Kidney (tissue), 14 donors: ENCODE results near the gene CKAP5. TPM values are rescaled to one million over a fixed set of nuclear protein-coding genes. Genes with fewer than 3 reads are reported as not detected.

Source experiments
- DNase-seq, 5 donors: peaks; one replicate each; pipeline ENCODE4 v3.0.0-alpha.2; 2013 to 2020
- FAIRE-seq: peaks from 2 replicates; lab custom pipeline; 2012; peaks lifted over from hg19 to GRCh38; lab: Jason Lieb, UNC
- H3K27ac ChIP-seq, 2 donors: one replicate each; pipeline ENCODE4 v1.7.0; 2013; ENCODE audit warnings: low read depth in 2 of 2, low read length in 2 of 2, inconsistent platforms in 1 of 2
- H3K27me3 ChIP-seq: one replicate; pipeline ENCODE4 v1.7.1; 2013; ENCODE audit warnings: low read length, inconsistent platforms; ENCODE audit not compliant: control insufficient read depth, insufficient read depth
- H3K36me3 ChIP-seq, 3 donors: one replicate each; pipeline versions ENCODE4 v1.7.0 to v1.7.1; 2013; ENCODE audit warnings: low read length in 3 of 3, control low read depth in 1 of 3, inconsistent platforms in 1 of 3; ENCODE audit not compliant: insufficient read depth in 3 of 3, control insufficient read depth in 2 of 3
- H3K4me1 ChIP-seq, 3 donors: one replicate each; pipeline versions ENCODE4 v1.7.0 to v1.7.1; 2013; ENCODE audit warnings: low read length in 3 of 3, inconsistent platforms in 1 of 3, low read depth in 1 of 3; ENCODE audit not compliant: control insufficient read depth in 2 of 3, insufficient read depth in 2 of 3
- H3K4me3 ChIP-seq, 3 donors: one replicate each; pipeline versions ENCODE4 v1.7.0 to v1.8.1; 2013; ENCODE audit warnings: low read length in 3 of 3, control low read depth in 1 of 3, inconsistent platforms in 1 of 3
- H3K9ac ChIP-seq, 3 donors: one replicate each; pipeline versions ENCODE4 v1.7.0 to v1.7.1; 2013; ENCODE audit warnings: low read length in 3 of 3, control low read depth in 1 of 3, inconsistent platforms in 1 of 3
- H3K9me3 ChIP-seq, 3 donors: one replicate each; pipeline versions ENCODE4 v1.7.0 to v1.7.1; 2013; ENCODE audit warnings: low read length in 3 of 3, control low read depth in 1 of 3, inconsistent platforms in 1 of 3; ENCODE audit not compliant: control insufficient read depth in 2 of 3, insufficient read depth in 1 of 3
- CTCF ChIP-seq: IDR thresholded peaks from 3 replicates; pipeline ENCODE4 v1.5.1; 2012; ENCODE audit warnings: mild to moderate bottlenecking, moderate library complexity, borderline replicate concordance; ENCODE audit not compliant: insufficient read depth; ENCODE audit errors: extremely low read depth
- intact Hi-C: fragments of 100-400 bp; cut with DNase I; formaldehyde crosslinking; loops from one replicate; pipeline ENCODE4 v1.11.1; 2022
- polyA plus RNA-seq: library from polyadenylated mRNA; stranded (reverse); fragments of 350-450 nt; fragmentation: Illumina TruSeq; extraction: RNeasy Lipid Tissue Mini Kit (QIAGEN cat#74804); gene quantifications from one replicate; pipeline ENCODE4 v1.2.3, GENCODE V29; 2014; ENCODE audit warnings: low read depth, low replicate concordance; ENCODE audit not compliant: insufficient read depth
- total RNA-seq: library from RNA; stranded (reverse); fragmentation: NEBNext Ultra II Directional; extraction: Animal tissue kit (Norgen Biotek cat#: 25700); gene quantifications from one replicate; pipeline ENCODE4 v1.2.1, GENCODE V29; 2021
- donor health status: control.
- donor health status: control.
- donor health status: control.
- donor health status: control.
- donor health status: control.
- donor health status: DM: yes; HTN: yes; CAD: no.
- donor health status: Normal renal cell carcinoma (clear cell type).

The CKAP5 gene
- total and polyA plus RNA-seq, 2 donors from 2014 or later: 10.8 to 51.9 TPM

- no peak for TF ChIP-seq CTCF
- Histone ChIP-seq H3K4me1 (no peaks in the 10 kb centered on the region), H3K9ac (no peak overlapping the region), H3K27me3 (no peaks in the 10 kb centered on the region), H3K4me3 (no peak overlapping the region), H3K9me3 (no peaks in the 10 kb centered on the region), H3K36me3 (no peaks in the 10 kb centered on the region), H3K27ac (no peak overlapping the region)
- intact Hi-C loops: no loop called here
- FAIRE-seq: no peak
- no peak for DNase-seq
These were observed 8.2 kb downstream of the CKAP5 start for GRCh38 chr11:46837860-46838259.

DNA sequence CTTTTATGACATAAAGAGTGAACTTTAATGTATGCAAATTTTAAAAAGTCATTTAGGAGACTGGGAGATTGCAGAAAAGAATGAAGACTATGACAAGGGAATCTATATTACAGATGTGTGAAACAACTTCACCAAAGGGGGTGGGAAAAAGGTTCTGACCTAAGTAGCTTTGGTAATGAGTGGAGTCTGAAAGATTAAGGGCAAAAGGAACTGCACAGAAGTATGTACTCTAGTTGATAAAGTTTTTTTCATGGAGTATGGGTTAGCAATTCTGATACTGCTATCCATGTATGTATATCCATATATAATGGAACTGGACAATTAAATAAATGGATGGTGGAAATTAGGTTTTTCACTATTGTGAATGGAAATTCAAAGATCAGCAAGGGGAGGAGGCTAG, 9.2 kb downstream of the CKAP5 start:
- no peaks in the 10 kb centered on the region for H3K27me3 ChIP-seq
- no peaks in the 10 kb centered on the region for H3K36me3 ChIP-seq
- H3K4me3 ChIP-seq: no peak overlapping the region
- no peak overlapping the region for H3K27ac ChIP-seq
- intact Hi-C loops: no loop called here
- H3K9me3 ChIP-seq: no peaks in the 10 kb centered on the region
- FAIRE-seq (no peak), DNase-seq (no peak)
- no peak overlapping the region for H3K9ac ChIP-seq
- no peak for TF ChIP-seq CTCF
- H3K4me1 ChIP-seq: no peaks in the 10 kb centered on the region

DNA sequence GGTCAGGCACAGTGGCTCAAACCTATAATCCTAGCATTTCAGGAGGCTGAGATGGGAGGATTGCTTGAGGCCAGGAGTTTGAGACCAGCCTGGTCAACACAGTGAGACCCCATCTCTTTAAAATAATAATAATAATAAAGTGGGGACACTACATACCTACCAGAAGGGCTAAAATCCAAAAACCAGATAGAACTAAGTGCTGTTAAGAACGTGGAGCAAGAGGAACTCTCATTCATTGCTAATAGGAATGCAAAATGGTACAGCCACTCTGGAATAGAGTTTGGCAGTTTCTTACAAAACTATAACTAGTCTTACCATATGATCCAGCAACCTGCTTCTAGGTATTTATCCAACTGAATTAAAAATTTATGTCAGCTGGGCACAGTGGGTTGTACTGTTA, 9.6 kb downstream of the CKAP5 start:
- H3K4me1 ChIP-seq: no peaks in the 10 kb centered on the region
- no peak overlapping the region for H3K27ac ChIP-seq
- FAIRE-seq (no peak), DNase-seq (no peak)
- no peak for TF ChIP-seq CTCF
- H3K9me3 ChIP-seq: no peaks in the 10 kb centered on the region
- intact Hi-C loops: no loop called here
- H3K9ac ChIP-seq: no peak overlapping the region
- H3K4me3 ChIP-seq: no peak overlapping the region
- no peaks in the 10 kb centered on the region for H3K27me3 ChIP-seq
- H3K36me3 ChIP-seq: no peaks in the 10 kb centered on the region

GRCh38 chr11:46835897-46836296, 10.2 kb downstream of the CKAP5 start:
- intact Hi-C loops: no loop called here
- H3K4me1 ChIP-seq: no peaks in the 10 kb centered on the region

More at GRCh38 chr11:46835897-46836296, 10.2 kb downstream of the CKAP5 start:
- no peaks in the 10 kb centered on the region for H3K36me3 ChIP-seq
- H3K4me3 ChIP-seq: no peak overlapping the region
- no peak overlapping the region for H3K27ac ChIP-seq
- no peak overlapping the region for H3K9ac ChIP-seq
- H3K27me3 ChIP-seq: no peaks in the 10 kb centered on the region
- FAIRE-seq: no peak
- no peak for DNase-seq
- H3K9me3 ChIP-seq: no peaks in the 10 kb centered on the region
- TF ChIP-seq CTCF: no peak
